ENCODE data around the gene RCBTB1. TPM values are rescaled to one million over a fixed set of nuclear protein-coding genes. Genes with fewer than 3 reads are reported as not detected.
"Not testable (repeated sequence)": the region's sequence is repeated elsewhere in the genome, so short reads cannot be mapped to it uniquely, and the experiment has no call there.

The RCBTB1 gene
- total RNA-seq, 6 donors from 2014 or later = 12.6 to 23.5 (median 18.0) TPM

DNA sequence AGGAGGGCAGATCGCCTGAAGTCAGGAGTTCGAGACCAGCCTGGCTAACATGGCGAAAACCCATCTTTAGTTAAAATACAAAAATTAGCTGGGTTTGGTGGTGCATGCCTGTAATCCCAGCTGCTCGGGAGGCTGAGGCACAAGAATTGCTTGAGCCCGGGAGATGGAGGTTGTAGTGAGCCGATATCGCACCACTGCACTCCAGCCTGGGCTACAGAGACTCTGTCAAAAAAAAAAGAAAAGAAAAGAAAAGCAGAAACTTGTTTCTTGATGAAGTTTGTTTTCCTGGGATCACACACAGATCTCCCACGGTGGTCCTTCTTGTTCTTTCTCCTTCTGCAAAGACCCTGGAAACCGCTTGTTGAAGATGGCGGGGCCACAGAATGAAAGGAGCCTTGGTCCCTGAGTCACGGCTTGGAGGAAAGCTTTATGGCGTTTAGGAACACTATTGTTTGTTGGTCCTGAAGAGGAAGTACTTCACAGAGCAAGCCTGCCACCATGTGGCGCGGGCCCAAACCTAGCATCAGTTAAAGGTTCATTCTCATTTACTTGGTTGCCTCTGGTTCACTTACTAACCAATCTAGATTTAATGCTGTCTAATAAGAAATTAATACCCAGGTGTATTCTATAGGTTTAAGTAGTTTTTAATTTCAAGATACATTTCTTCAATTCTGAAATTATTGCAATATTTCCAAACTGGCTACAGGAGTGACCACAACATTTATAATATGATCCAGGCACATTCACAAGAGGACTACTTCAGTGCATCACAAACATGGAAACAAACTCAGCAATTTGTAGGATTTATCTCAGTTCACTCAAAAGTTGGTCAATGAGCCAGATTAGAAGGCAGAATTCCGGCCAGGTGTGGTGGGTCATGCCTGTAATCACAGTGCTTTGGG is 21.6 kb upstream of the RCBTB1 start:
- WGBS, 2 donors = 29 to 35% methylated on average over 15 of the region's 15 CpGs
- Histone ChIP-seq H3K4me1 (peaks cover 0 to 5% (median 3%) of the 10 kb centered on the region in 4 donors), H3K36me3 (no peaks in the 10 kb centered on the region), H3K27ac (no peak overlapping the region), H3K27me3 (no peaks in the 10 kb centered on the region), H3K4me3 (peak overlapping the region in 3 of 4 donors; percentile 11 to 44 (median 43)), H3K9me3 (no peaks in the 10 kb centered on the region)
- no peak for TF ChIP-seq POLR2A (IDR thresholded peaks at IDR 0.05)
- TF ChIP-seq, protein P1, sequence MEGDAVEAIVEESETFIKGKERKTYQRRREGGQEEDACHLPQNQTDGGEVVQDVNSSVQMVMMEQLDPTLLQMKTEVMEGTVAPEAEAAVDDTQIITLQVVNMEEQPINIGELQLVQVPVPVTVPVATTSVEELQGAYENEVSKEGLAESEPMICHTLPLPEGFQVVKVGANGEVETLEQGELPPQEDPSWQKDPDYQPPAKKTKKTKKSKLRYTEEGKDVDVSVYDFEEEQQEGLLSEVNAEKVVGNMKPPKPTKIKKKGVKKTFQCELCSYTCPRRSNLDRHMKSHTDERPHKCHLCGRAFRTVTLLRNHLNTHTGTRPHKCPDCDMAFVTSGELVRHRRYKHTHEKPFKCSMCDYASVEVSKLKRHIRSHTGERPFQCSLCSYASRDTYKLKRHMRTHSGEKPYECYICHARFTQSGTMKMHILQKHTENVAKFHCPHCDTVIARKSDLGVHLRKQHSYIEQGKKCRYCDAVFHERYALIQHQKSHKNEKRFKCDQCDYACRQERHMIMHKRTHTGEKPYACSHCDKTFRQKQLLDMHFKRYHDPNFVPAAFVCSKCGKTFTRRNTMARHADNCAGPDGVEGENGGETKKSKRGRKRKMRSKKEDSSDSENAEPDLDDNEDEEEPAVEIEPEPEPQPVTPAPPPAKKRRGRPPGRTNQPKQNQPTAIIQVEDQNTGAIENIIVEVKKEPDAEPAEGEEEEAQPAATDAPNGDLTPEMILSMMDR (IDR thresholded peaks at IDR 0.05) = peak; percentile 57 to 86 (median 66)
- ATAC-seq (ENCODE audit: low FRiP score in 2 of 2) (peak; percentile 92 to 97), DNase-seq (peak; percentile 77 to 92)

DNA sequence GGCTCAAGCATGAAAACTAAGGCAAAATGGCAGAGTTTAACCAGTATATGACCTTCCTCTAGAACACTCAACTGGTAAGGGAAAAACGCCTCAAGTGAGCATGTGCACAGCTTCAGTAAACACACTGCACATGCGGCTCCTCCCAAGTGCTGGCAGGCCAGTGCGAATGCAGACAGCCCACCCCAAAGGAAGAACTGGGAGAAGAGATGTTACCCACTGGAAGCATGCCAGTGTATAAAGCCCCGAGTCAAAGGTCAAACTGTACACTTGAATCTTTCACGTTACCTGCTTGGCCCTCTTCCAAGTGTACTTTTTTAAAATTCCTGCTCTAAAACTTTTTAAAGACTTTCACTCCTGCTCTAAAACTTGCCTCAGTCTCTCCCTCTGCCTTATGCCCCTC is 19.2 kb upstream of the RCBTB1 start:
- Histone ChIP-seq H3K4me1 (peaks cover 0 to 5% (median 3%) of the 10 kb centered on the region in 4 donors), H3K4me3 (no peak overlapping the region), H3K27me3 (no peaks in the 10 kb centered on the region), H3K27ac (no peak overlapping the region), H3K36me3 (no peaks in the 10 kb centered on the region), H3K9me3 (no peaks in the 10 kb centered on the region)
- no peak for DNase-seq
- TF ChIP-seq POLR2A (IDR thresholded peaks at IDR 0.05) (no peak), POLR2AphosphoS5 (IDR thresholded peaks at IDR 0.05) (no peak)
- no peak for ATAC-seq (ENCODE audit: low FRiP score in 2 of 2)
- WGBS, 2 donors = 32 to 46% methylated on average over 5 of the region's 5 CpGs

DNA sequence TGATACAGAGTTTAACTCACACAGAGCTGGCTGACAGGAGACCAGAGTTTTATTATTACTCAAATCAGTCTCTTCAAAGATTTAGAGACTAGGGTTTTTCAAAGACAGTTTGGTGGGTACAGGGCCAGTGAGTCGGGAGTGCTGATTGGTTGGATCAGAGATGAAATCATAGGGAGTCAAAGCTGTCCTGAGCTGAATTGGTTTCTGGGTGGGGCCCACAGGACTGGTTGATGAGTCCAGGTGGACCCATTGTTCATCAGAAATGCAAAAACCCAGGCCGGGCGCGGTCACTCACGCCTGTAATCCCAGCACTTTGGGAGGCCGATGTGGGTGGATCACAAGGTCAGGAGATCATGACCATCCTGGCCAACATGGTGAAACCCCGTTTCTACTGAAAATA is 17.3 kb upstream of the RCBTB1 start:
- H3K36me3 ChIP-seq; H3K9me3 ChIP-seq; H3K27me3 ChIP-seq; H3K4me1 ChIP-seq; ATAC-seq (ENCODE audit: low FRiP score in 2 of 2); H3K4me3 ChIP-seq; H3K27ac ChIP-seq; DNase-seq: not testable (repeated sequence)
- 96 to 97% methylated on average over 7 of the region's 7 CpGs for WGBS, 2 donors

DNA sequence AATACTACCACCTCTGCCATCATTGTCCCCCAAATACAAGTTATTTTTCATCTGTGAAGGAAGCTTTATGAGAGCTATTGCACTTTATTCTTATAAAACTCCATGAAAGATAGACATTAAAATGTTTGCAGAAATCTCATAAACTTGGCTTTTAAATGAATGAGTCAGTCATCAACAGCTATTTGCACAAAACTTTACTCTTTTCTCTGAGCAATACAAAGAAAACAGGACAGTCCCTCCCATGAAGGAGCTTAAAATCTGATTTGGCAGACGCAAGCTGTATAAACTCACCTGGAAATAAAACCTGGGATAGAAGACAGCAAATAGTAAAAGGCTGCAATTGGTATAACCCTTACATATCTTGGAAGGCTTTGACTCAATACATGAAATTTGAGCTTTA is 16.6 kb upstream of the RCBTB1 start:
- no peaks in the 10 kb centered on the region for H3K9me3 ChIP-seq
- no peak overlapping the region for H3K4me3 ChIP-seq
- no peaks in the 10 kb centered on the region for H3K27me3 ChIP-seq
- TF ChIP-seq POLR2AphosphoS5 (IDR thresholded peaks at IDR 0.05) (no peak), POLR2A (IDR thresholded peaks at IDR 0.05) (no peak), EP300 (IDR thresholded peaks at IDR 0.05) (no peak)
- TF ChIP-seq, protein P1 (IDR thresholded peaks at IDR 0.05) = no peak
- WGBS, 2 donors = 83 to 94% methylated on average over 1 of the region's 1 CpG
- no peak overlapping the region for H3K27ac ChIP-seq
- DNase-seq = no peak
- H3K36me3 ChIP-seq = no peaks in the 10 kb centered on the region
- peaks cover 0 to 5% (median 3%) of the 10 kb centered on the region in 4 donors for H3K4me1 ChIP-seq
- no peak for ATAC-seq (ENCODE audit: low FRiP score in 2 of 2)

DNA sequence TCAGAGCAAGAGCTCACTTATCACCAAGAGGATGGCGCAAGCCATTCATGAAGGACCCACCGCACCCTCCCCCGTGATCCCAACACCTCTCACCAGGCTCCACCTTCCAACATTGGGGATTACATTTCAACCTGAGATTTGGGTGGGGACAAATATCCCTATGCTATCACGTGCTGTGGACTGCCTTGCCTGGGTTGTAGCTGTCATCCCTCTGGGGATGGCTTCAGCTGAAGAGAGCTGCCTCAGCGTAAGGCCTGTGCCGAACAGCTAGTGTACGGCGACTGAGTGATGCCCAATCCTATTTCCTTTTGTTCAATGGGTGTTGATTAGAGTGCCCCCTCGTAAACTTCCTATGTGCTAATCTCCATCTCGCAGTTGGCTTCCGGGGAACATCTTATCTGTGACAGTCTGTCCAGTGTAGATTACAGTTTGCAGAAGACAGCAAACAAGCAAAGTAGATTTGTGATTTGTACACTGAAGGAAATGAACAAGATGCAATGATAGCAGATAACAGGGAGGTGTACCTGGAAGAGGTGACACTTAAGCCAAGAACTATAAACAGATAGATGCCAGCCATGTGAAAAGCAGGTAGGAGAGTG is 11.8 kb upstream of the RCBTB1 start:
- Histone ChIP-seq H3K4me3 (no peak overlapping the region), H3K9me3 (no peaks in the 10 kb centered on the region), H3K27ac (no peak overlapping the region), H3K36me3 (no peaks in the 10 kb centered on the region), H3K4me1 (no peaks in the 10 kb centered on the region), H3K27me3 (no peaks in the 10 kb centered on the region)
- DNase-seq = no peak
- no peak for ATAC-seq (ENCODE audit: low FRiP score in 2 of 2)
- 69 to 77% methylated on average over 11 of the region's 11 CpGs for WGBS, 2 donors
- peak in 1 of 4 donors; percentile 51 for TF ChIP-seq EP300 (IDR thresholded peaks at IDR 0.05)
- TF ChIP-seq, protein P1 (IDR thresholded peaks at IDR 0.05) = no peak
- TF ChIP-seq POLR2AphosphoS5 (IDR thresholded peaks at IDR 0.05) = no peak
- TF ChIP-seq POLR2A (IDR thresholded peaks at IDR 0.05) = no peak

Measured in upper lobe of left lung (tissue), 6 donors.